H9 (cell line): Measurements from ENCODE around the gene MMP24OS. TPM values are rescaled to one million over a fixed set of nuclear protein-coding genes. Genes with fewer than 3 reads are reported as not detected.

Source experiments
- DNase-seq: peaks from one replicate; pipeline ENCODE4 v3.0.0-alpha.2; 2017
- H2AFZ ChIP-seq: one replicate; pipeline ENCODE4 v1.6.1; 2013; ENCODE audit warnings: mild to moderate bottlenecking, low read length, control low read depth, moderate library complexity
- H2AK5ac ChIP-seq: 2 replicates; pipeline ENCODE4 v1.6.1; 2013; ENCODE audit warnings: low read length, control low read depth, mixed read lengths; ENCODE audit not compliant: insufficient read length
- H2BK120ac ChIP-seq: one replicate; pipeline ENCODE4 v1.6.1; 2013; ENCODE audit warnings: low read depth, mild to moderate bottlenecking, low read length, control low read depth, inconsistent platforms; ENCODE audit not compliant: poor library complexity, severe bottlenecking
- H2BK12ac ChIP-seq: 2 replicates; pipeline ENCODE4 v1.6.1; 2013; ENCODE audit warnings: low read length, control low read depth, mixed read lengths, low read depth; ENCODE audit not compliant: insufficient read length
- H2BK15ac ChIP-seq: 2 replicates; pipeline ENCODE4 v1.6.1; 2013; ENCODE audit warnings: low read depth, low read length, control low read depth
- H2BK20ac ChIP-seq: one replicate; pipeline ENCODE4 v1.6.1; 2013; ENCODE audit warnings: low read depth, mild to moderate bottlenecking, low read length, control low read depth, inconsistent platforms; ENCODE audit not compliant: poor library complexity, severe bottlenecking
- H2BK5ac ChIP-seq: 2 replicates; pipeline ENCODE4 v1.6.1; 2013; ENCODE audit warnings: low read length, control low read depth, mixed read lengths; ENCODE audit not compliant: insufficient read length
- H3K14ac ChIP-seq: 2 replicates; pipeline ENCODE4 v1.6.1; 2013; ENCODE audit warnings: low read length, control low read depth; ENCODE audit not compliant: insufficient read depth
- H3K18ac ChIP-seq: 2 replicates; pipeline ENCODE4 v1.6.1; 2013; ENCODE audit warnings: low read depth, mild to moderate bottlenecking, mixed read lengths, low read length, control low read depth; ENCODE audit not compliant: insufficient read length
- H3K23ac ChIP-seq: 2 replicates; pipeline ENCODE4 v1.6.1; 2013; ENCODE audit warnings: low read length, control low read depth, mixed read lengths, low read depth; ENCODE audit not compliant: insufficient read length
- H3K23me2 ChIP-seq: 2 replicates; pipeline ENCODE4 v1.6.1; 2013; ENCODE audit warnings: low read depth, mild to moderate bottlenecking, mixed read lengths, low read length, control low read depth; ENCODE audit not compliant: insufficient read length, poor library complexity, severe bottlenecking
- H3K27ac ChIP-seq: 2 replicates; pipeline ENCODE4 v1.5.1; 2013; ENCODE audit warnings: low read length, control low read depth, mixed read lengths, low read depth; ENCODE audit not compliant: insufficient read length
- H3K27me3 ChIP-seq: 2 replicates; pipeline ENCODE4 v1.6.1; 2013; ENCODE audit warnings: low read length, control low read depth, inconsistent platforms; ENCODE audit not compliant: insufficient read depth
- H3K4ac ChIP-seq: 2 replicates; pipeline ENCODE4 v1.6.1; 2013; ENCODE audit warnings: low read depth, mild to moderate bottlenecking, control low read depth, inconsistent platforms, low read length, moderate library complexity
- H3K4me1 ChIP-seq: 2 replicates; pipeline ENCODE4 v1.6.1; 2013; ENCODE audit warnings: low read length, control low read depth, inconsistent platforms; ENCODE audit not compliant: insufficient read depth
- H3K4me2 ChIP-seq: 2 replicates; pipeline ENCODE4 v1.6.1; 2013; ENCODE audit warnings: low read length, control low read depth, mixed read lengths; ENCODE audit not compliant: insufficient read length, insufficient read depth
- H3K56ac ChIP-seq: 2 replicates; pipeline ENCODE4 v1.6.1; 2013; ENCODE audit warnings: low read depth, mild to moderate bottlenecking, mixed read lengths, low read length, control low read depth; ENCODE audit not compliant: insufficient read length
- H3K79me1 ChIP-seq: 2 replicates; pipeline ENCODE4 v1.6.1; 2013; ENCODE audit warnings: low read depth, mild to moderate bottlenecking, moderate library complexity, low read length, control low read depth, inconsistent platforms; ENCODE audit not compliant: insufficient read depth, poor library complexity, severe bottlenecking
- H3K79me2 ChIP-seq: 2 replicates; pipeline ENCODE4 v1.6.1; 2013; ENCODE audit warnings: low read length, control low read depth, inconsistent platforms; ENCODE audit not compliant: insufficient read depth
- H3K9ac ChIP-seq: 2 replicates; pipeline ENCODE4 v1.6.1; 2013; ENCODE audit warnings: low read length, control low read depth, mixed read lengths; ENCODE audit not compliant: insufficient read length; ENCODE audit errors: extremely low read depth
- H3K9me3 ChIP-seq: one replicate; pipeline ENCODE4 v1.6.1; 2013; ENCODE audit warnings: low read depth, low read length, inconsistent platforms; ENCODE audit not compliant: control insufficient read depth
- H3T11ph ChIP-seq: one replicate; pipeline ENCODE4 v1.6.1; 2013; ENCODE audit warnings: mild to moderate bottlenecking, low read length, control low read depth, inconsistent platforms
- H4K20me1 ChIP-seq: one replicate; pipeline ENCODE4 v1.6.1; 2013; ENCODE audit not compliant: control insufficient read depth, insufficient read length, insufficient read depth
- H4K5ac ChIP-seq: 2 replicates; pipeline ENCODE4 v1.6.1; 2013; ENCODE audit warnings: low read depth, mild to moderate bottlenecking, mixed read lengths, low read length, control low read depth; ENCODE audit not compliant: insufficient read length
- H4K8ac ChIP-seq: replicated peaks from 2 replicates; pipeline ENCODE4 v1.6.1; 2013; ENCODE audit warnings: low read length, control low read depth, mixed read lengths, low read depth; ENCODE audit not compliant: insufficient read length
- H4K91ac ChIP-seq: 2 replicates; pipeline ENCODE4 v1.6.1; 2013; ENCODE audit warnings: low read depth, mild to moderate bottlenecking, moderate library complexity, mixed read lengths, low read length, control low read depth; ENCODE audit not compliant: insufficient read length
- H3K27ac Mint-ChIP-seq, 3 experiments: 2 replicates in 2 of 3; 3 replicates in 1 of 3; pipeline ENCODE4 v1.8.0; 2020 to 2021; ENCODE audit warnings: mixed read lengths in 3 of 3, mild to moderate bottlenecking in 1 of 3, moderate library complexity in 1 of 3
- H3K27me3 Mint-ChIP-seq: 2 replicates; pipeline ENCODE4 v1.8.0; 2021; ENCODE audit warnings: low read depth, mild to moderate bottlenecking, moderate library complexity, mixed read lengths
- H3K36me3 Mint-ChIP-seq, 3 experiments: 2 replicates in 2 of 3; 3 replicates in 1 of 3; pipeline ENCODE4 v1.8.0; 2020 to 2021; ENCODE audit warnings: low read depth in 3 of 3, mixed read lengths in 3 of 3; ENCODE audit not compliant: insufficient read depth in 1 of 3
- H3K4me1 Mint-ChIP-seq, 2 experiments: 2 replicates each; pipeline ENCODE4 v1.8.0; 2020; ENCODE audit warnings: mixed read lengths in 2 of 2
- H3K4me3 Mint-ChIP-seq, 2 experiments: 2 replicates in 1 of 2; 3 replicates in 1 of 2; pipeline ENCODE4 v1.8.0; 2020 to 2021; ENCODE audit warnings: mild to moderate bottlenecking in 2 of 2, mixed read lengths in 2 of 2, moderate library complexity in 1 of 2
- H3K9me3 Mint-ChIP-seq, 2 experiments: 2 replicates in 1 of 2; 3 replicates in 1 of 2; pipeline ENCODE4 v1.8.0; 2020; ENCODE audit warnings: mild to moderate bottlenecking in 2 of 2, mixed read lengths in 2 of 2, moderate library complexity in 1 of 2
- WGBS: extraction: QIAGEN DNeasy Blood & Tissue Kit; methylation state at CpG from one replicate; pipeline ENCODE4 v1.1.7; 2013; ENCODE audit warnings: missing lambda C conversion rate, low lambda C conversion rate, mixed read lengths; ENCODE audit not compliant: insufficient read length; ENCODE audit errors: extremely low coverage; 5-methylcytosine and 5-hydroxymethylcytosine counted together
- total RNA-seq: library from RNA; stranded (reverse); gene quantifications from 2 replicates; pipeline ENCODE4 v1.2.1, GENCODE V29; 2021
- TF ChIP-seq, protein P1 (sequence below): fragments of 200-600 bp; sonication (generic); conservative IDR thresholded peaks from 3 replicates; pipeline ENCODE4 v1.8.0; 2021; ENCODE audit warnings: antibody characterized with exemption, mild to moderate bottlenecking

MMP24OS gene
- total RNA-seq, 1 experiment from 2014 or later = 43.8 TPM

DNA sequence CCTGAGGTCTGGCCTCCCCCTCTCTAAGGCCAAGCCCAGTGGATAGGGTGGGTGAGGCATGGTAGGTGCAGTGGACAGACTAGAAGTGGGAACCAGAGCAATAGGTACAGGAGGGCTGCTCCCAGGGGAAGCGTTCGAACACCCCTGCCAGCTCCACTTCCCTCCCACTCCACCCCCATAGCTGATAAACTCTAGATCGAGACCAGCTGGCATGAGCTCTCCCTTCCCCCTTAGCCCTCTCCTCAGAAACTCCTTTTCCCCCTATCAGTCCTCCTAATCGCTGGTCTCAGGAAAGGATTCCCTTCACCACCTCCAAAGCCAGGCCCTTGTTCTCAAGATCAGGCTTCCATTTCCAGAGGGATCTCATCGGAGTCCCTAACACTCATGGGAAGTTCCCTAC lies 20.3 kb upstream of the MMP24OS start:
- H2BK120ac ChIP-seq = no peak overlapping the region
- no peak overlapping the region for H3K14ac ChIP-seq
- no peaks in the 10 kb centered on the region for H3K79me2 ChIP-seq
- Mint-ChIP-seq H3K4me3 (no peak overlapping the region; a peak in 1 of 5 replicates), H3K9me3 (no peaks in the 10 kb centered on the region; a peak in 1 of 5 replicates), H3K27ac (peak overlapping the region in 1 of 3 experiments; percentile 42; a peak in 1 of 7 replicates), H3K4me1 (peaks cover 4 to 5% of the 10 kb centered on the region in 2 experiments; a peak in 3 of 4 replicates), H3K27me3 (peaks cover 10% of the 10 kb centered on the region), H3K36me3 (no peaks in the 10 kb centered on the region)
- no peak overlapping the region for H2BK5ac ChIP-seq
- no peaks in the 10 kb centered on the region for H3K9me3 ChIP-seq
- H3K18ac ChIP-seq = no peak overlapping the region
- WGBS = no CpG with 5 or more reads among the region's 5 CpGs
- H3K4ac ChIP-seq = no peak overlapping the region
- no peaks in the 10 kb centered on the region for H3K79me1 ChIP-seq
- H4K8ac ChIP-seq = no peak overlapping the region
- H3K4me2 ChIP-seq = no peak overlapping the region
- H3K27me3 ChIP-seq = no peaks in the 10 kb centered on the region
- no peak overlapping the region for H4K91ac ChIP-seq
- no peaks in the 10 kb centered on the region; the same call in 1 of the 2 replicates for H3K4me1 ChIP-seq
- H4K5ac ChIP-seq = no peak overlapping the region
- TF ChIP-seq, protein P1, sequence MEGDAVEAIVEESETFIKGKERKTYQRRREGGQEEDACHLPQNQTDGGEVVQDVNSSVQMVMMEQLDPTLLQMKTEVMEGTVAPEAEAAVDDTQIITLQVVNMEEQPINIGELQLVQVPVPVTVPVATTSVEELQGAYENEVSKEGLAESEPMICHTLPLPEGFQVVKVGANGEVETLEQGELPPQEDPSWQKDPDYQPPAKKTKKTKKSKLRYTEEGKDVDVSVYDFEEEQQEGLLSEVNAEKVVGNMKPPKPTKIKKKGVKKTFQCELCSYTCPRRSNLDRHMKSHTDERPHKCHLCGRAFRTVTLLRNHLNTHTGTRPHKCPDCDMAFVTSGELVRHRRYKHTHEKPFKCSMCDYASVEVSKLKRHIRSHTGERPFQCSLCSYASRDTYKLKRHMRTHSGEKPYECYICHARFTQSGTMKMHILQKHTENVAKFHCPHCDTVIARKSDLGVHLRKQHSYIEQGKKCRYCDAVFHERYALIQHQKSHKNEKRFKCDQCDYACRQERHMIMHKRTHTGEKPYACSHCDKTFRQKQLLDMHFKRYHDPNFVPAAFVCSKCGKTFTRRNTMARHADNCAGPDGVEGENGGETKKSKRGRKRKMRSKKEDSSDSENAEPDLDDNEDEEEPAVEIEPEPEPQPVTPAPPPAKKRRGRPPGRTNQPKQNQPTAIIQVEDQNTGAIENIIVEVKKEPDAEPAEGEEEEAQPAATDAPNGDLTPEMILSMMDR = no peak
- H2BK15ac ChIP-seq = no peak overlapping the region
- no peak overlapping the region for H3K23ac ChIP-seq
- H3K27ac ChIP-seq = no peak overlapping the region
- H2AK5ac ChIP-seq = no peak overlapping the region
- no peak overlapping the region for H3T11ph ChIP-seq
- no peak overlapping the region for H2AFZ ChIP-seq
- no peak overlapping the region for H2BK20ac ChIP-seq
- no peak for DNase-seq
- H2BK12ac ChIP-seq = no peak overlapping the region
- no peak overlapping the region for H3K9ac ChIP-seq
- H3K56ac ChIP-seq = no peak overlapping the region
- no peaks in the 10 kb centered on the region for H3K23me2 ChIP-seq
- no peaks in the 10 kb centered on the region for H4K20me1 ChIP-seq
